ENCODE measurements around the gene ACVR1. TPM values are rescaled to one million over a fixed set of nuclear protein-coding genes. Genes with fewer than 3 reads are reported as not detected.

ACVR1 gene
- total RNA-seq, 1 donor from 2014 or later = 29.9 TPM

GRCh38 chr2:157905092-157905491, 29.0 kb upstream of the ACVR1 start:
- Mint-ChIP-seq H3K27me3 (ENCODE audit: unreplicated experiment) (no peaks in the 10 kb centered on the region), H3K27ac (ENCODE audit: unreplicated experiment) (no peak overlapping the region), H3K9me3 (ENCODE audit: unreplicated experiment) (no peaks in the 10 kb centered on the region), H3K4me3 (ENCODE audit: unreplicated experiment) (no peak overlapping the region), H3K36me3 (ENCODE audit: low read depth, unreplicated experiment) (no peaks in the 10 kb centered on the region), H3K4me1 (ENCODE audit: unreplicated experiment) (no peaks in the 10 kb centered on the region)
- TF ChIP-seq, protein P1, sequence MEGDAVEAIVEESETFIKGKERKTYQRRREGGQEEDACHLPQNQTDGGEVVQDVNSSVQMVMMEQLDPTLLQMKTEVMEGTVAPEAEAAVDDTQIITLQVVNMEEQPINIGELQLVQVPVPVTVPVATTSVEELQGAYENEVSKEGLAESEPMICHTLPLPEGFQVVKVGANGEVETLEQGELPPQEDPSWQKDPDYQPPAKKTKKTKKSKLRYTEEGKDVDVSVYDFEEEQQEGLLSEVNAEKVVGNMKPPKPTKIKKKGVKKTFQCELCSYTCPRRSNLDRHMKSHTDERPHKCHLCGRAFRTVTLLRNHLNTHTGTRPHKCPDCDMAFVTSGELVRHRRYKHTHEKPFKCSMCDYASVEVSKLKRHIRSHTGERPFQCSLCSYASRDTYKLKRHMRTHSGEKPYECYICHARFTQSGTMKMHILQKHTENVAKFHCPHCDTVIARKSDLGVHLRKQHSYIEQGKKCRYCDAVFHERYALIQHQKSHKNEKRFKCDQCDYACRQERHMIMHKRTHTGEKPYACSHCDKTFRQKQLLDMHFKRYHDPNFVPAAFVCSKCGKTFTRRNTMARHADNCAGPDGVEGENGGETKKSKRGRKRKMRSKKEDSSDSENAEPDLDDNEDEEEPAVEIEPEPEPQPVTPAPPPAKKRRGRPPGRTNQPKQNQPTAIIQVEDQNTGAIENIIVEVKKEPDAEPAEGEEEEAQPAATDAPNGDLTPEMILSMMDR (IDR thresholded peaks at IDR 0.05; ENCODE audit: unreplicated experiment) = no peak
- no peak for DNase-seq (ENCODE audit: low spot score)

- TF ChIP-seq, protein P1 (IDR thresholded peaks at IDR 0.05; ENCODE audit: unreplicated experiment) = no peak
- Mint-ChIP-seq H3K4me1 (ENCODE audit: unreplicated experiment) (peaks cover 1% of the 10 kb centered on the region), H3K4me3 (ENCODE audit: unreplicated experiment) (no peak overlapping the region), H3K27ac (ENCODE audit: unreplicated experiment) (no peak overlapping the region), H3K27me3 (ENCODE audit: unreplicated experiment) (no peaks in the 10 kb centered on the region), H3K36me3 (ENCODE audit: low read depth, unreplicated experiment) (no peaks in the 10 kb centered on the region), H3K9me3 (ENCODE audit: unreplicated experiment) (no peaks in the 10 kb centered on the region)
- no peak for DNase-seq (ENCODE audit: low spot score)
Observed at GRCh38 chr2:157903626-157904025, 27.5 kb upstream of the ACVR1 start.

DNA sequence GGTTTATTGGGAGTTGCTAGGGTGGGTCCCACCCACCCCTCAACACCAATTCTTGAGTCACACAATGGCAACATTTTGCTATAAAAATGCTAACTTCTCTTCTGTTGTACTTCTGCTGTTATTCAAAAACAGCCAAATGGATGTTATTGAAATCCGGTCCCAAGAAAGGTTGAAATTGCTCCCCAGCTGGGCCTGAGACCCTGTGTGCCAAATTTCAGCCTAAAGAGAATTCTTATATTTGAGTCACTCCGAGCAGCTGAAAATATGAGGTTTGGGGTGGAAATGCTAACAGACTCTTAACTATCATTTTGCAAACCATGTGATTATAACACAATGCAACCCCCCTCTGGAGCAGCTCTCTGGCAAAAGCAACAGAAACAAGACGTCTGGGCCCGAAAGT, 27.0 kb upstream of the ACVR1 start:
- no peak overlapping the region for H3K27ac Mint-ChIP-seq (ENCODE audit: unreplicated experiment)
- H3K36me3 Mint-ChIP-seq (ENCODE audit: low read depth, unreplicated experiment) = no peaks in the 10 kb centered on the region
- H3K4me3 Mint-ChIP-seq (ENCODE audit: unreplicated experiment) = no peak overlapping the region
- H3K27me3 Mint-ChIP-seq (ENCODE audit: unreplicated experiment) = no peaks in the 10 kb centered on the region
- no peak for DNase-seq (ENCODE audit: low spot score)
- H3K9me3 Mint-ChIP-seq (ENCODE audit: unreplicated experiment) = no peaks in the 10 kb centered on the region
- H3K4me1 Mint-ChIP-seq (ENCODE audit: unreplicated experiment) = peaks cover 4% of the 10 kb centered on the region
- TF ChIP-seq, protein P1 (IDR thresholded peaks at IDR 0.05; ENCODE audit: unreplicated experiment) = no peak

DNA sequence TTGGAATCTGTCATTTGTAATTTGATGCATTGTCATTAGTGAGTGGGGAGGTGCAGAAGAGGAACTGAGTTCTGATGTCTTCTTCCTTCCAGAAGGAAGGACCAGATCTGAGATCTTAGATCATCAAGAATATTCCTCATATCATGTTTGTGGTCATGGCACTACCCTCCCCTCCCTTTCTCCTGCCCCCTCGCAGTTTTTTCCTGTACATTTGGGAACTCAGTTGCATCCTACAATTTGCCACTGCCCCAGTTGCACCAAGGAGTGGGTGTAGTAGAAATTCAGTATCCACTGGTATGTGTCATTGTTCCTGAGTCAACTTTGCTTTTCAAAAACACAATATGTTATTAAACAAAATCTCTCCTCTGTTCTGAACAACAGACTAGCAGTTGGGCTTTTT, 26.6 kb upstream of the ACVR1 start:
- Mint-ChIP-seq H3K27ac (ENCODE audit: unreplicated experiment) (no peak overlapping the region), H3K36me3 (ENCODE audit: low read depth, unreplicated experiment) (no peaks in the 10 kb centered on the region), H3K27me3 (ENCODE audit: unreplicated experiment) (no peaks in the 10 kb centered on the region), H3K4me1 (ENCODE audit: unreplicated experiment) (peaks cover 4% of the 10 kb centered on the region), H3K4me3 (ENCODE audit: unreplicated experiment) (no peak overlapping the region), H3K9me3 (ENCODE audit: unreplicated experiment) (no peaks in the 10 kb centered on the region)
- TF ChIP-seq, protein P1 (IDR thresholded peaks at IDR 0.05; ENCODE audit: unreplicated experiment) = no peak
- DNase-seq (ENCODE audit: low spot score) = no peak

DNA sequence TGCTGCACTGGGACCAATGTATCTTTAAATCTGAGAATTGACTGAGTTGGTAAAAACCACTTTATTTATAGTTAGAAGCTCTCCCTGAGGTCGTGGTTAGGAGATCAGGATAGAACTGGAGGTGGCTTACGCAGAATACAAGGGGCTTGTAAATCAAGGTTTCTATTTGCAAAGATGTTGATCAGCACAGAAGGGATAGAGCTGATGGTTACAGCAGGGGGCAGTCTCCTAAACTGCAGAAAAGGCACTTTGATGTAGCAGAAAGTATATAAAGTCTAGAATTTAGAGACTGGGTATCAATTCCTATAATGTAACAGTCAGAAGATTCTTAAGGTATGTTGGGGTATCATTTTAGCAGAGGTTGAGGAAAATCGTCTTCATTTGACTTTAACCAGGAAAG, 25.2 kb upstream of the ACVR1 start:
- Mint-ChIP-seq H3K9me3 (ENCODE audit: unreplicated experiment) (no peaks in the 10 kb centered on the region), H3K4me3 (ENCODE audit: unreplicated experiment) (no peak overlapping the region), H3K36me3 (ENCODE audit: low read depth, unreplicated experiment) (no peaks in the 10 kb centered on the region), H3K4me1 (ENCODE audit: unreplicated experiment) (peaks cover 6% of the 10 kb centered on the region), H3K27me3 (ENCODE audit: unreplicated experiment) (peaks cover 1% of the 10 kb centered on the region), H3K27ac (ENCODE audit: unreplicated experiment) (no peak overlapping the region)
- TF ChIP-seq, protein P1 (IDR thresholded peaks at IDR 0.05; ENCODE audit: unreplicated experiment) = no peak
- DNase-seq (ENCODE audit: low spot score) = no peak
